Measurements from ENCODE around the gene PHACTR4. TPM values are rescaled to one million over a fixed set of nuclear protein-coding genes. Genes with fewer than 3 reads are reported as not detected.

PHACTR4 gene
- total and polyA plus RNA-seq, 9 of the 15 experiments (the other 6 are each of a cell fraction or from before 2014, with no cell fraction given) = 6.4 to 43.6 (median 14.2) TPM

GRCh38 chr1:28323720-28324119, 45.8 kb upstream of the PHACTR4 start (continued):
- TF ChIP-seq RCOR1 (IDR thresholded peaks at IDR 0.05; ENCODE audit: borderline replicate concordance in 1 of 2, low read depth in 2 of 2, low read length in 2 of 2) (0 out of 4 replicates have a peak, but pooled peaks of 1 of the 2 experiments have one; percentile 58), KAT8 (IDR thresholded peaks at IDR 0.05; ENCODE audit: low read depth) (no peak), ZNF280B (CRISPR knock-in tag; IDR thresholded peaks at IDR 0.05) (no peak), NR2C1 (IDR thresholded peaks at IDR 0.05) (no peak), NR2C1 (tag; IDR thresholded peaks at IDR 0.05) (no peak), PKNOX1 (IDR thresholded peaks at IDR 0.05) (peak; percentile 79), CTCFL (IDR thresholded peaks at IDR 0.05; ENCODE audit: borderline replicate concordance, insufficient read depth, low read depth, low read length, poor library complexity, severe bottlenecking) (no peak), SMAD2 (IDR thresholded peaks at IDR 0.05; ENCODE audit: low read depth, low read length) (no peak), HCFC1 (IDR thresholded peaks at IDR 0.05; ENCODE audit: low read depth, low read length) (no peak), DEAF1 (CRISPR knock-in tag; IDR thresholded peaks at IDR 0.05) (no peak), CHD1 (IDR thresholded peaks at IDR 0.05; ENCODE audit: low read length) (no peak), HDAC1 (IDR thresholded peaks at IDR 0.05) (peak in 1 of 2 experiments; percentile 34; a peak in 1 of 4 replicates), TBP (optimal IDR thresholded peaks at IDR 0.05; ENCODE audit: low read depth, low read length) (no peak), TSHZ1 (CRISPR knock-in tag; IDR thresholded peaks at IDR 0.05) (no peak), CBX2 (IDR thresholded peaks at IDR 0.05; ENCODE audit: insufficient read depth, low read length, poor library complexity, severe bottlenecking) (no peak), ZSCAN29 (IDR thresholded peaks at IDR 0.05) (no peak), ZBTB5 (IDR thresholded peaks at IDR 0.05) (no peak)

Measured in K562 (cell line).